Superior temporal gyrus (tissue), 1 donor: Measurements from ENCODE around the gene DNMT3A.

Experiments used
- DNase-seq: peaks from one replicate; pipeline ENCODE4 v3.0.0-alpha.2; 2016; ENCODE audit errors: extremely low spot score

The DNMT3A gene

DNA sequence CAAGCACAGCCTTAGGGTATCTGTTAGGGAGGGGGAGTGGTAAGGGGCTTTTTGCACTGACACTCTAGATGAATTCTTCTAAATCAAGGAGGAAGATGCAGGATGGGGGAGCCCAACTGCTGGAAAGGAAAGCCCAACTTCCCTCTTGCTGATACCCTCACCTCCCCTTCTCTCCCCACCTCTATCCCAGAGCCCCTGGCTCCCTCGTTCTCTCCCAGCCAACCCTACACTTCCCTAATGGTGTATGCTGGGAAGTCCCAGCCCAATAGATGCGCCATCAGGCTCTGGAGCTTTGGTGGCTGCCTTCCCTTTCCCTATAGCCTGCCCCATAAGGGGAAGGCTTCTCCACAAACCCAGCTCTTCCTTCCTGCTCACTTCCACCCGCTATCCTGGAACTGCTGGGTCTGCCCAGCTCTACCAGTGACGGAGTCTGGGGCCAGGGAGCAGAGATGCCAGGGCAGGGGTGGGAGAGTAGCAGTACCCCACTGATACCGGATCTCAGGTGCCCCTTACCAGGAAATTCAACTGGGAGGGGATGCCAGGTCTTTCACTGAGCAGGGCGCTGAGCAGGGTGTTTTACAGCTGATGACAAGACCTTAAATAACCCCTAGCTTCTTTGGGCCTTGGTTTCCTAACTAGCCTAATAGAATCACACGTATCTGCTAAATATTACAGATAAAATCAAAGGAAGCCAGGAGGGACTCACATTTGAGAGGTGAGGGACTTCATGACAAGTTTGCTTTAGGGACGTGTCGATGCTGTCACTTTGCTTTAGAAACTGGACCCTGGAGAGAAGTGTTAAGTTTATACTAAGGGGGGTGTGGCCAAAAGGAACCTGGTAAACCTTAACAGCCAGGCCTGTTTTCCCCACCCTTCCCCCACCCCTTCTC is 82.6 kb downstream of the DNMT3A start:
- DNase-seq, result no peak

DNA sequence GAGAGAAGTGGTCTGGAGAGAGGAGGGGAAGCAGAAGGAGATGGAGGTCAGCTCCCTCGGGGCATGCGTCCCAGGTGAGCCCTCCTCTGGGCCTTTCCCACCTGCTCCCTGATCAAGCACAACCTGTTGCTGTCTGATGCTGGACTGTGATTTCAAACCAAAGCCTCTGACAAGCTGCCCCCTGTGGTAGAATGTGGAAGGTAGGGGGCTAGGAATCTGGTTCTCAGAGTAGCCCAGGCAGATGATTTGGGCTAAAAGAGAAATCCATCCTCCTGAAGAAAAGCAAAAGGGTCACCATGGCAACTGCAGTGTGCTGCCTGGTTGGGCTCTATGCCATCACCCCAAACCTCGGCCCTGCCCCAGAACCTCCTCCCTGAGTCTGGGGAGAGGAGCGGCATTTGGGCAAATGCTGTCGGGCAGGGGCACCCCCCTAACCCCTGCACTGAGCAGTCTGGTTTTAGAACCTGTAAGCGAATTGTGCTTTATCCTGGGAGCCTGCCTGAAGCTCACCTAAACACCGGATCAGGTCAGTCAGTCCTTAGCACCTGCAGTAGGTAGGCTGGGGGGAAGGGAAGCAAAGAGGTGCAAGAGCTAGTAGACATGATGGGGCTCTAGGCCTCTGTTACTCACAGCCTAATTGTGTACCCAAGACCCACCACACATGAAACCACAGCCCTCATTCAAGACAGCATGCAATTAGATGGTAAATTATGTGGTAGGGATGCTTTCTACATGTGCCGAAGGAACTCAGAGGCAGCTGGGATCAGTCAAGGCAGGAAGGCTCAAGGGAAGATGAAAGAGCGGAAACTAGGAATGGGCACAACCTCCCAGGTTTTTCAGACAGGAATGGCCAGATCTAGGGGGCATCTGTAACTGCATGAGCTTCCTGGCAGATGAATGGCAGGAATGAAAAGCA is 83.5 kb downstream of the DNMT3A start:
- DNase-seq, result no peak

DNA sequence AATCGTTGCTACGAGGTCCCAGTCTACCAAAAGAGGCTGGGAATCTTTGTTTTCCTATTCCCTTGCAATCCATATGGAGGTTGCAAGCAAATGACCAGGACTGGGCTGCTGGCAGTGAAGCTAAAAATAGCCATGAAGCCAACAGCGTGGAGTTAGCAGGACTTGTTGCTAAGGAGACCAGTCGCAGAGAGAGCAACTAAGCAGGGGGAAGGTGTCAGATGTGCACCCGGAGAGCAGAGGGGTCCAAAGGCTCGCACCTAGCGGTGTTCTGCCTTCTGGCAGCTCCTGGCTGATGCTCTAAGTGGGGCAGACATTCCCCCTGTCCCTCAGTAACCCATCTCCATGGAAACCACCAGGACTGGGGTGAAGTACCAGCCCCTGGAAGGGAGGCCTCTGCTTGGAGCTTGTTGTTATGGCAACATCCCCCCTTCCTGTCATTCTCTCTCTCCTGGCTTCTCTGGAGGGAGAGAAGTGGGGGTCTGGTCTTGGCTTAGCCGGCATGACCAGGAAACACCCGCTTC is 84.6 kb downstream of the DNMT3A start:
- DNase-seq, result peak; percentile 72

DNA sequence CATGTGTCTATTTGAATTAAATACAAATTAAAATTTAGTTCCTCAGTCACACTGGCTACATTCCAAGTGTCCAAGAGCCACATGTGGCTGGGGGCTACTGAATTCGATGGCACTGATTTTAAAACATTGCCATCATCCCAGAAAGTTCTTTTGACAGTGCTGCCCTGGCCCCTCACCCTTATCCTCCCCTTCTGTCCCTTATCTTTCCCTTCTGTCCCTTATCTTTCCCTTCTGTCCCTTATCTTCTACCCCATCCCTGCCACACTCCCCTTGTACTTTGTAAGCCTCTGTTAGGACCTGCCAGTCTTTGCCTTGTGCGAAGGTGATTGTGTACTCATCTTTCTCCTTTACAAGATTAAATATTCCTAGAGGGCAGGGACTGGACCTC is 85.2 kb downstream of the DNMT3A start:
- DNase-seq, result no peak

DNA sequence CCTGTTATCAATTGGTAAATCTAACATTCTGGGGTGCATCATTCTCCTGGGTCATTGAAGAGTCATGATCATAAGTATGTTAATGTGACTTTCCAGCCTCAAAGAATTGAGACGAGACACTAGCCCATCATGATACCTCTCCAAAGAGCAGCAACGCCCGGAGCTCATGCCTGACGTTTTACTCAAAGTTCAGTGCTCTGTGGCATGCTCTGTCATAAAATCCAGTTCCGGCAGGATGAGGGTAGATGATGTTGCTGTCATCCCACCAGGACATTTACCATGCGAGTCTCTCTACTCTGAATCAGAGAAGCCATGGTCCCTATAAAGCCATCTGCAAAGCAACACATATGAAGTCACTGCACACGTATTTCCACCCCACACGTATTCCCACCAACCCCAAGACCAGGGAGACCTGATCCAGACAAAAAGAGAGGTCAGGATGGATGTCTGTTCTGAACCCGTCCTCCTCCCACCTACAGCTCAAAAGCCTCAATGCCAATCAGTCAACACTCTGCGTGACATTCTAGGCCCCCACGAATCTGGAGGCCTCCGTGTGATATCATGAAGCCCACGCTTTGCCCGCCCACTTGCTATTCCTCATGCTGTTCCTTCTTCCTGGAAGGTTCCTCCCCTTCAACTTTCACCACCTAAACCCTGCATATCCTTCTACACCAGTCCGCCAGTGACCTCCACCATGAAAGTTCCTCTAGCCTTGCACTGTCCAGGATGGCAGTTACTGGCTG is 85.8 kb downstream of the DNMT3A start:
- no peak for DNase-seq

DNA sequence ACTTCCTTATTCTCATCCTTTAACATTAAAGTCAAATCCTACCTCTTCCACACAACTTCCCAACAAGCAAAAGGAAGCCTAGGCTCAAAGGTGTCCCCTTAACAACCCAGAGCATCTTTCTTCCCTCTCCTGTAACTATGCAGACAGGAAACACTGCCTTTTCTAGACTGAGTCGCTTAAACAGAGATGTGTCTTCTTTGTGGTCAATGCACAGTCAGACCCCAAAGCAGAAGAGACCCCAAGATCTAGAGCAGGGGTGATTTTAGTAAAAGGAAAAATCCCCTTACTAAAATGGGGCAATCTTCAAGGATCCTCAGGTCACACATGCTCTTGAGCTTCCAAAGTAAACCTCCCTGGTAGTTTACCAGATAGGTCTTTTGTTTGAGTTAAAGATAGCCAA is 86.8 kb downstream of the DNMT3A start:
- DNase-seq, result no peak

DNA sequence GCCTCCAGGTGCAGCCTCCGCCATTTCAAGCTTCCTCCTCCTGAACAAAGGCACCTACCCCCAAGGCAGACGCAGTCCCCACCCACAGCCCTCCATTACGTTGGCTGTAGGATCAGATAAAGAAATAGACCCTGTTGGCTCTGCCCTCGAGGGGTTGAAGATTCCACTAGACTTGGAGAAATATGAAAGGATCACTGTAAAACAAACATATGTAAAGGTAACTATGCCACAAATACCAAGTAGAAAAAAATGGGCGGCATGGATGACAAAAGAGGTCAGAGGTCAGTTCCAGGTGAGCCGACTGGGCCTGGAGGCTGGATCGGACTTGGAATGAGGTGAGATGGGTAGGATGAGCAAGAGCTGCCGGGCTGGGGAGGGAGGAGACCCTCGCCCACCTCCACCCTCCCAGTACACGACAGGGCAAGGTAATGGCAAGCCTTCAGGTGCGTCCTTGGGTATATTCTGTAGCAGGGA is 88.5 kb downstream of the DNMT3A start:
- DNase-seq, result no peak

DNA sequence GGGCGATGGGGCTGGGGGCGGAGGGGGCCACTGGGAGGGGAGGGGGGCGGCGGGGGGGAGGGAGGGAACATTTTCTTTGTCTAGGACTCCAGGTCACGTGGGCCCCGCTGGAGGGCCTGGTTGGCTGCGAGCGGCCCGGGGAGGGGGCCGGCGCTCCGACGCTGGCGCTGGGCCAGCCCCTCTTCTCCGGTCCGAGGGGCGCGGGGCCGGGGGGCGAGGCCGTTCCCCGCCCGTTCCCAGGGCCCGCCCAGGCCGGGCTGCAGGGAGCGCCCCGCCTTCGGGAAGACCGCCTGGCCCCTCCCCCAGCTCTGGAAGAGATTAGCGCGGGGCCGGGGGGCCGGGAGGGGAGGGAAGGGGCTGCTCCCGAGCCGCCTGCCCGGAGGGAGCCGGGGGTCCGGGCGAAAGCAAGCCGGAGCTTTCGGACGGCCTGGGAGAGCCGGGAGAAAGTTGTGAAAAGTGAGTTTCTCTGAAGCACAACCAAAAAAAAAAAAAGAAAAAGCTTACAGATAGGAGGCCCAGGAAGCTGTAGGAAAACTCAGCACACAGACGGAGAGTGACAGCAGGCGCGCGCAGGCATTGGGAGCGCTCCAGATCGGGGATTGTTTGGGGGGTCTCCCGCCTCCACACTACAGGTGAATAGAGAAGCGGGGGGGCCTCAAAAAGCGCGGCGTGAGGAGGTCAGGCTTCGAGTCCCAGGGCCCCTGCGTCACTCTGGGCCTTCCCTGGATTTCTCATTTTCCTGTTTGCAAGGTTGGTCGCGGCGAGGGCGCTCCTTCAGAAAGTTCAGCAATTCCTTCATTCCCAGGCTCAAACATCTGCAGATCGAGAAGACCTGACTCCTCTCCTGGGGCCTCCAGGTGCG is 89.2 kb downstream of the DNMT3A start:
- DNase-seq, result no peak

DNA sequence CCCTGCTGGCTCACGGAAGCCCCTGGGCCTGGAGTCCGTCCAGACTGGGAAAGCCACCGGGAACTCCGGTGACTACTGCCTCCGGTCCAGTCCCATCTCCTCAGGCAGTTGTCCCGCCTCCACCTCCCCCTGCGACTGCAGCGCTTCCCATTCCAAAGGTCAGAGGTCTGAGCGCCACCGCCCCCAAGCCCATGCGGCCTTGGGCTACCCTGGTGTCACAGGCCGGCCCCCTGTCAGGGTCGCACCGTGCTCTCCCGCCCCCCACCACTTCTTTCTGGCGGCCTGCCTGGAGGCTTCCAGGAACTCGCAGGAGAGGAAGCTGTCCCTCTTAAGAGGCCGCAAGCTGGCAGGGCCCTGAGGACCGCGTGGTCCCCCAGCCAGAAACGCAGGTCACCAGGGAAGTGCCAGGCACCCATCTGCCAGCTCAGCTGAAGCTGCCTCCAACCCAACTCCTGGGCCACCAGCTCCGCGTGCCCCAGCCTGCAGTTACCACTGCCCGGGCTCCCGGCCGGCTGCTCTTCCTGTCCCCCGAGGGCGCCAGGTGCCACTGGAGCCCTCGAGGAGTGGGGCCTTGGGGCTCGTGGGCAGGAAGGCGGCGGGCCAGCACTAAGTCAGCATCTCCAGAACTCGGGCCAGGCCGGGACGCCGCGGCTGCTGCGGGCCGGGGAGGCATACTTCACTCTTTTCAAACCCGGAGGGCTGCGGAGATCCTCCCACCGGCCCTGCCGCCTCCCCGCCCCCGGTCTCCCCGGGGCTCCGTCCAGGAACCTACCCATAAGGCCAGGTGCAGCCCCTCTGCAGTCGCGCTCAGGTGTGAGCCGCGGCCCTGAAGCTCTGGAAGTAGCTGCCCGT is 90.1 kb downstream of the DNMT3A start:
- DNase-seq, result no peak

DNA sequence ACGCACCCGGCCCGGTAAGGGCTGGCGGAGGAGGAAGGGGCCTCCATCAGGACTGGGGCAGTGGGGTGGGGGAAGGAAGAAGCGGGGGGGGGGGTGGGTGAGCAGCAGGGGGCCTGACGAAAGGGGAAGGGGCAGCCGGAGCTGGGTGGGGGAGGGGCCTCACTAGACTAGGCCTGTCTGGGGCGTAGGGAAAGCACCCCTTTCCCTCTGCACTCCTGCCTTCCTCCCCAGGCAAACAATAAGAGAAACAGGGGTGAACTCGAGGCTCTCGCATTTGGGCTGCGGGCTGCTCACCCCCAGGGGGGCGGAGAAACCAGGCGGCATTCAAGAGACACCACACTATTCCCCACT is 90.7 kb downstream of the DNMT3A start:
- DNase-seq, result no peak

DNA sequence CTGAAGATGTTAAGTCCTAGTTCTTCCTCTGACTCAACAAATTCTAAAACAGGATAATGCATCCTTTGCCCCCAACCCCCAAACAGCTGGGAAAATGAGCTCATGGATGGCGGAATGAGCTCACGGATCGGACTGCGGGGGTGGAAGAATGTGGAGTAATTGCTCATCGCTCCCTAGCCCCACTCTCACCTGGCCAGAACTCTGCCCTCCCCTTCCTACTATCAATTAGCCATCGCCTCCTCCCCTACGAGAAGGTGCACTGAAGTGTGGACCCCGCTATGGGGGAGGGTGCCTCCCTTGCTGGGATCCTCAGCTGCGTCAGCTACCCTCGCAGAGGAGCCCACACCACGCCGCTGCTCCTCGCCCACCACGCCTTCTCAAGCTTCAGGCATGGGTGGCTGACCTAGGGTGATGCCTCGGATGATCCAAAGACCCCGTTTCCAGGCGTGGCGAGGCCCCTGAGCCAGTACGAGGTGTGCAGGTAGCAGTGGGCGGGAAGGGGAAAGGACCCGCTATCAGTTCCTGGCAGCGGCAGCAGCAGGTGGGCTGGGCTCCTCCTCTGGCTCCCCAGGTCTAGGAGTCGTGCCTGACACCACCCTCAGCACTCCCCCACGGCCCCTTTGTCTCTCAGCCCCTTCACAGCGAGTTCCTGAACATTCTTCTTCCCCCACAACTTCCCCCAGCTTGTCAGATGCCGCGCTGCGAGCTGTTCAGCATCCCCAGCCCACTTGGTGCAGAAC is 91.2 kb downstream of the DNMT3A start:
- DNase-seq, result peak; percentile 58

DNA sequence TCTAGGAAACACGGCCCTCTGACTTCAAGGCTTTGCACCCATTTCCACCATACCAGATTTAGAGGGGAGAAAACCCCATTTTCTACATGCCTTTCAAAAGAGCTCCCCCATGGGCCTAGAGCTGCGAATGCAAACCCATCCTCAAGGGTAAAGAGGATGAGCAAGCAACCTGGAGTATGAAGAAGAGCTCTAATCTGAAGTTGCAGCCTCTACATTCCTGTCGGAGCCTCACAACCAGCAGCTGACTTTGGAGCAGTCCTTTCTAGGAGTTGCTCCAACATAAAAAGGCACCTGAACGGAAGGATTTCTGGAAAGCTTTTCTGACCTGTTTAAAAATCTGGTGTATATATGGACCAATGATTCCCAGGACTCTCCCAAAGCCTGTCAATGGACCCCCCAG is 91.9 kb downstream of the DNMT3A start:
- no peak for DNase-seq

DNA sequence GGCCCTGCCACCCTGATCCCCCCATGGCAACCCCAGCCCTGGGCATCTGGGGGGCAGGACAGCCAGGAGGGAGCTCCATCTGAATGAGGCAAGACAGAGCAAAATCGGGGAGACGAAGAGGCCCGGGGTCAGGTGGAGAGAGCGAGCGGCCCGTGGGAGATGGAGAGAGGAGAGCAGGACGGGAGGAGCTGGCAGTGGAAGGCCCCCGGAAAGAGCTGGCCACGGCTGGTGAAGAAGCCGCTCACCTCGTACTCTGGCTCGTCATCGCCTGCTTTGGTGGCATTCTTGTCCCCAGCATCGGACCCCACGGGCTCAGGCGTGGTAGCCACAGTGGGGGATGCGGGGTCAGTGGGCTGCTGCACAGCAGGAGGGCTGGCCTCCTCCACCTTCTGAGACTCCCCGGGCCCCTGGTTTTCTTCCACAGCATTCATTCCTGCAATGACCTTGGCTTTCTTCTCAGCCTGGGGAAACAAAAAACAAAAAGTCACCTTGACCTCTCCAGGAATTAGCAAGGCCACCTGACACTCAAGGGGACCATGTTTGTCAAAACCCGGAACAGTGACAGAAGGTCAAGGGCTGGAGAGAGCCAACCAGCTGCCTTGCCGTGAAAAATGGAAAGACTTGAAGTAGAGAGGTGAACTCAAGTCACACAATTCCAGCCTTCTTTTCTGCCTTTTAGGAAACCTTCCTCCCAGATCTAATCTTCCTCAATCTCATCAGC is 93.8 kb downstream of the DNMT3A start:
- DNase-seq, result no peak

DNA sequence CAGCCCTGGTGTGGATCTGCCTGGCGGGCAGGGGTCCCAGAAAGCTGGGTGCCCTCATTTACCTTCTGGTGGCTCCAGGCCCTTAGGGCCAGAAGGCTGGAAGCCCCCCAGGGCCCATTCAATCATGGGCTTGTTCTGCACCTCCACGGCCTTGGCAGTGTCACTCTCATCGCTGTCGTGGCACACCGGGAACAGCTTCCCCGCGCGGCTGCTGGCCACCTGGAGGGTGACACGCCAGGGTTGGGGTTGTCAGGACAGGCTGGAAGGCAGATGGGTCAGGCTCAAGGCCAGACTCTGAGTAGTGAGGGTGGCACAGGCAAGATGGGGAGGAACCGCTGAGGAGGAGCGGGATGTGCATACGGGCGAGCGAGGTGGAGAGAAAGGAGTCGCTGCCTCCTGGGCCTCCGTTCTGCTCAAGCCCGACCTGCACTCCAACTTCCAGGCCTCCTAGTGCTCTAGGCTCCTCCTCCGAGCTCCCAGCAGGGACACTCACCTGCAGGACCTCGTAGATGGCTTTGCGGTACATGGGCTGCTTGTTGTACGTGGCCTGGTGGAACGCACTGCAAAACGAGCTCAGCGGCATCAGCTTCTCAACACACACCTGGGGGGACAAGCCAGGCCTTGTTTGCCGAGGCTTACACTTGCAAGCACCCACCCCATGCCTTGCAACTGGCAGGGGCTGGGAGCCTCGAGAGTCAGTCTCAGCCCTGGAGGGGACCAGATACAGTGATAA is 95.0 kb downstream of the DNMT3A start:
- DNase-seq, result no peak

DNA sequence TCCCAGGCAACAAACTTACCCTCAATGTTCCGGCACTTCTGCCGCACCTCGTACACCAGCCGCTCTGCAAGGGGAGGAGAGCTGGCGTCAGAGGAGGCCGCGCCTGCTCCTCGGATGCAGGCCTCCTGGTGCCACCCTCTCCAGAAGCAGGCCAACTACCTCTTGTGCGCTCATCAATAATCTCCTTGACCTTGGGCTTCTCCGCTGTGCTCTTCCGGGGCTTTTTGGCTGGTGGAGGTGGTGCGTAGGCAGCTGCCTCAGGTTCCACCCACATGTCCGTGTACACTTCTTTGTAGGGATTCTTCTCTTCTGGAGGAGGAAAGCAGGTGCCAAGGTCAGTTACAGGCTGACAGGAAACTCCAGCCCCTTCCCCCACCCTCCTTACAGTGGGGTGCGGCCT is 95.7 kb downstream of the DNMT3A start:
- no peak for DNase-seq

DNA sequence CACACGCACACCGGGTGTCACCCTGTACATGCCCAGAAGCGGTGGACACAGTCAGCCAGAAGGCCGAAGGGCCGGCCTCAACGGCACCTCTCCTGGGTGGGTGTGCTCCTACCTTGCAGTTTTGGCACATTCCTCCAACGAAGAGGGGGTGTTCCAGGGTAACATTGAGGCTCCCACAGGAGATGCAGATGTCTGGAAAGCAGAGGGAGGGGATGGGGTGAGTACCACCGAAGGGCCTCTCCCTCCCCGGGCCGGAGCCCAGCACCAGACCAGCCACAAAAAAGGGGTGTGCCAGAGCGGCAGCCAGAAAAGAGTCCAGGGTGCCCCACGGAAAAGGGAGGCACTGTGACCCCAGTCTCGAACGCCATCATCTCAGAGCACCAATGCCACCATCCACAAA is 96.6 kb downstream of the DNMT3A start:
- no peak for DNase-seq

DNA sequence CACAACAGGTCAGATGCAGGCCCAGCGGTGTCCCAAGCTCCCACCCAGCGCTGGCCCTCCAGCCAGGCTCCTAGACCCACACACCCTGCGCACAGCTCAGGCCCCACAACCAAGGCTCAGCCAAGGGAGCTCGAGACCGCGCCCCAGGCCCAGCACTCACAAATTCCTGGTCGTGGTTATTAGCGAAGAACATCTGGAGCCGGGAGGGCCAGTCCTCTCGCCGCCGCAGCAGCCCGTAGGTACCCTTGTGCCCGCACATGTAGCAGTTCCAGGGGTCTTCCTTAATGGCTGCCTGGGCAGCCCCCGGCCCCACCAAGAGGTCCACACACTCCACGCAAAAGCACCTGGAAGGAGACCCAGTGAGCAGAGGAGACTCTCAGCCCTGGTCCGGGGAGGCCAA is 97.7 kb downstream of the DNMT3A start:
- no peak for DNase-seq

DNA sequence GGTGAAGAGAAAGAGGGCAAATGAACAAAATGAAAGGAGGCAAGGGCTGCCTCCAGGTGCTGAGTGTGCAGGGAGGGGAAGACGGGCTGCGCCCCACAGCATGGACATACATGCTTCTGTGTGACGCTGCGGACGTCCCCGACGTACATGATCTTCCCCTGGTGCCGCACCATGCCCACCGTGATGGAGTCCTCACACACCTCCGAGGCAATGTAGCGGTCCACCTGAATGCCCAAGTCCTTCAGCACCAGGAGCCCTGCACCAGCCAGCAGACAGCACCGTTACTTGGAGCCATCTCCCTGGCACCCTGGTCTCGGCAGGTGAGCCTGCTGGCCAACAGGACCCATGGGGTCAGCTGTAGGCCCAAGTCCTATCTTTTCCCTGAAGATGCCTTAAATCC is 100.3 kb downstream of the DNMT3A start:
- DNase-seq, result no peak
